ENCODE data around the gene CABP1. TPM values are rescaled to one million over a fixed set of nuclear protein-coding genes. Genes with fewer than 3 reads are reported as not detected.

The CABP1 gene
- 1 to 10 TPM in 2 of 4 donors, under 1 TPM in 1, not detected in 1; 0.60 to 7.5 (median 4.4) TPM for total RNA-seq

- no peaks in the 10 kb centered on the region for H3K9me3 ChIP-seq
- intact Hi-C loops (cut with DNase I; ENCODE audit: low total_unique reads) (no loop called here), in situ Hi-C loops (cut with MboI; ENCODE audit: low pct_ligation_motif_present in 1 of 4, low pct_unique_long_range_greater_than_20kb in 1 of 4, low sequenced_read_pairs in 3 of 4) (loop anchor here (10.0 to 25.0 kb wide), 3 partner anchors 55 to 322 kb away; partner anchors contain the start of genes UNC119B (in 2 of the 4) and POP5 (in 1 of the 4))
- TF ChIP-seq CTCF (IDR thresholded peaks at IDR 0.05) (peak in 4 of 5 experiments; percentile 23 to 49 (median 34)), POLR2A (IDR thresholded peaks at IDR 0.05) (no peak)
- 23% methylated on average over 26 of the region's 56 CpGs; no CpG with 5 or more reads in 1 of the 2 donors for WGBS, 2 donors (ENCODE audit: low coverage in 1 of 2)
- H3K4me3 ChIP-seq: peak within 1 kb of the TSS; percentile 18 to 72 (median 46)
- no peaks in the 10 kb centered on the region for H3K36me3 ChIP-seq
- peaks cover 57% of the 10 kb centered on the region for H3K27me3 ChIP-seq
- peaks cover 5 to 16% (median 14%) of the 10 kb centered on the region in 4 donors for H3K4me1 ChIP-seq
- no peak within 1 kb of the TSS for H3K27ac ChIP-seq
- DNase-seq: peak; percentile 57
Observed at GRCh38 chr12:120639771-120640721, at the start of gene CABP1. TSS of gene CABP1 (plus strand) at chr12:120640626. CDS start at chr12:120640686, 60 bp downstream.

GRCh38 chr12:120590741-120591407 lies 49.6 kb upstream of the CABP1 start:
- H3K4me3 ChIP-seq: no peak overlapping the region
- peak overlapping the region; percentile 78 to 81 (median 80) for H3K27ac ChIP-seq
- intact Hi-C loops (cut with DNase I; ENCODE audit: low total_unique reads) (no loop called here), in situ Hi-C loops (cut with MboI; ENCODE audit: low pct_ligation_motif_present in 1 of 4, low pct_unique_long_range_greater_than_20kb in 1 of 4, low sequenced_read_pairs in 3 of 4) (no loop called here)
- DNase-seq: peak; percentile 82
- TF ChIP-seq EP300 (IDR thresholded peaks at IDR 0.05; ENCODE audit: low read depth) (no peak), POLR2AphosphoS5 (IDR thresholded peaks at IDR 0.05) (peak in 2 of 3 donors; percentile 74 to 77), POLR2A (IDR thresholded peaks at IDR 0.05) (peak; percentile 64)
- peaks cover 0 to 14% (median 0%) of the 10 kb centered on the region in 4 donors for H3K4me1 ChIP-seq
- no peaks in the 10 kb centered on the region for H3K9me3 ChIP-seq
- no peaks in the 10 kb centered on the region for H3K36me3 ChIP-seq
- no peaks in the 10 kb centered on the region for H3K27me3 ChIP-seq
- WGBS, 2 donors (ENCODE audit: low coverage in 1 of 2): 31% methylated on average over 6 of the region's 6 CpGs; no CpG with 5 or more reads in 1 of the 2 donors

- whole genome bisulfite sequencing, 2 donors (ENCODE audit: low coverage in 1 of 2): 84 to 100% methylated on average over 1 to 8 of the region's 8 CpGs
- H3K36me3 ChIP-seq: no peaks in the 10 kb centered on the region
- TF ChIP-seq EP300 (IDR thresholded peaks at IDR 0.05; ENCODE audit: low read depth): no peak
- no peak for TF ChIP-seq POLR2AphosphoS5 (IDR thresholded peaks at IDR 0.05)
- TF ChIP-seq CTCF (IDR thresholded peaks at IDR 0.05): no peak
- TF ChIP-seq POLR2A (IDR thresholded peaks at IDR 0.05): no peak
- H3K27ac ChIP-seq: no peak overlapping the region
- H3K4me3 ChIP-seq: no peak overlapping the region
- no peak for DNase-seq
- in situ Hi-C loops (cut with MboI; ENCODE audit: low pct_ligation_motif_present in 1 of 4, low pct_unique_long_range_greater_than_20kb in 1 of 4, low sequenced_read_pairs in 3 of 4) (no loop called here), intact Hi-C loops (cut with DNase I; ENCODE audit: low total_unique reads) (no loop called here)
- H3K27me3 ChIP-seq: peaks cover 3% of the 10 kb centered on the region
- H3K9me3 ChIP-seq: no peaks in the 10 kb centered on the region
- peaks cover 0 to 14% (median 0%) of the 10 kb centered on the region in 4 donors for H3K4me1 ChIP-seq
Observed at GRCh38 chr12:120592121-120593049, 48.0 kb upstream of the CABP1 start.

- TF ChIP-seq POLR2A (IDR thresholded peaks at IDR 0.05) (no peak), CTCF (IDR thresholded peaks at IDR 0.05) (no peak), EP300 (IDR thresholded peaks at IDR 0.05; ENCODE audit: low read depth) (no peak), POLR2AphosphoS5 (IDR thresholded peaks at IDR 0.05) (no peak)
- intact Hi-C loops (cut with DNase I; ENCODE audit: low total_unique reads) (no loop called here), in situ Hi-C loops (cut with MboI; ENCODE audit: low pct_ligation_motif_present in 1 of 4, low pct_unique_long_range_greater_than_20kb in 1 of 4, low sequenced_read_pairs in 3 of 4) (no loop called here)
- Histone ChIP-seq H3K36me3 (no peaks in the 10 kb centered on the region), H3K9me3 (no peaks in the 10 kb centered on the region), H3K4me1 (peaks cover 0 to 6% (median 3%) of the 10 kb centered on the region in 4 donors), H3K4me3 (no peak overlapping the region), H3K27me3 (peaks cover 8% of the 10 kb centered on the region), H3K27ac (no peak overlapping the region)
- DNase-seq: no peak
- WGBS, 2 donors (ENCODE audit: low coverage in 1 of 2): 83 to 84% methylated on average over 1 to 3 of the region's 3 CpGs
Observed at GRCh38 chr12:120596901-120597300, 43.5 kb upstream of the CABP1 start.
